Thoracic aorta (tissue), 2 donors: ENCODE data around the gene TMEM134. TPM values are rescaled to one million over a fixed set of nuclear protein-coding genes. Genes with fewer than 3 reads are reported as not detected.

Experiments
- ATAC-seq: fragments of 150-250 bp; one replicate; pipeline ENCODE4 v1.8.0; 2017; ENCODE audit warnings: low read depth; ENCODE audit not compliant: insufficient number of reproducible peaks, low FRiP score
- DNase-seq: peaks from one replicate; pipeline ENCODE4 v3.0.0-alpha.2; 2020; ENCODE audit warnings: low spot score
- H3K27ac ChIP-seq, 2 donors: fragments of 200-600 bp; sonication (generic); 1 replicate in 1 of 2; 2 replicates in 1 of 2; pipeline ENCODE4 v1.5.1; 2016; ENCODE audit warnings: mild to moderate bottlenecking in 2 of 2, moderate library complexity in 2 of 2
- H3K27me3 ChIP-seq: fragments of 200-600 bp; sonication (generic); replicated peaks from 2 replicates; pipeline ENCODE4 v1.6.0; 2016; ENCODE audit warnings: mild to moderate bottlenecking; ENCODE audit not compliant: insufficient read depth
- H3K36me3 ChIP-seq: fragments of 200-600 bp; sonication (generic); one replicate; pipeline ENCODE4 v1.5.1; 2016
- H3K4me1 ChIP-seq, 2 donors: fragments of 200-600 bp; sonication (generic); 1 replicate in 1 of 2; 2 replicates in 1 of 2; pipeline versions ENCODE4 v1.5.1 to v1.6.0; 2016; ENCODE audit warnings: low read depth in 2 of 2, mild to moderate bottlenecking in 1 of 2; ENCODE audit not compliant: control insufficient read depth in 1 of 2
- H3K4me3 ChIP-seq: fragments of 200-600 bp; sonication (generic); 2 replicates; pipeline ENCODE4 v1.5.1; 2016; ENCODE audit warnings: mild to moderate bottlenecking
- H3K9me3 ChIP-seq: fragments of 200-600 bp; sonication (generic); 2 replicates; pipeline ENCODE4 v1.5.1; 2016
- CTCF ChIP-seq: fragments of 200-600 bp; sonication (generic); IDR thresholded peaks from one replicate; pipeline ENCODE4 v1.5.1; 2019; ENCODE audit warnings: antibody characterized with exemption
- total RNA-seq, 2 donors: library from RNA; depleted of rRNA; stranded (reverse); fragments of >200 nt; gene quantifications; one replicate each; pipeline versions ENCODE4 v1.1.0 to v1.2.3, GENCODE V29; 2016

Gene TMEM134
- total RNA-seq, 2 donors from 2014 or later = 66.7 to 67.7 TPM

DNA sequence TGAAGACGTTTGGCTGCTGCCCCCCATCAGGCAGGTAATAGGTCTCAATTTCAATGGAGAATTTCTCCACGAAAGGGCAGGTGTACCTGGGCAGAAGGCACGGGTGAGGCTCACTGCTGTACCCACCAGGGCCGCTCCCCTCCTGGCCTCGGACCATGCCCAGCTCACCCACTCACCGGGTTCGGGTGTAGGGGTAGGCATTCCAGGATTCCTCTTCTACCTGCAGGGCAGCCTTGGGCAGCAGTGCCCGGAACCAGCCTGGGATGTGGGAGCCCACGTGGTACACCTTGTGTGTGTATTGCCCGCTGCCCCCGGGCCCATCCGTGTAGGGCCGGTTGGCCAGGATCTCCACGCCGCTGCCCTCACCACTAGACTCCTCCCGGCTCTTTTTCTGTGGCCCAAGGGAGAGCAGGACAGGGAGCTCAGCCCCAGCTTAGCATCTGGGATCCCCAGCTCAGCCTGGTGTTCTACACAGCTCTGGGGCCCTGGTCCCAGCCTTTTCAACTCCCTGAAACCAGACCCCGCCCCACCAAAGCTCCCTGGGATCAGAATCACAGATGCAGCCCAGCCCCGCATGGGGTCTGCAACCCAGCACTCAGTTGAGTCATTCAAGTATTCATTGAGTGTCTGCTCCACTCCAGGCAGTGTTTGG, 33.4 kb upstream of the TMEM134 start:
- no peaks in the 10 kb centered on the region for H3K27me3 ChIP-seq
- no peaks in the 10 kb centered on the region for H3K9me3 ChIP-seq
- peaks cover 21 to 42% of the 10 kb centered on the region in 2 donors for H3K4me1 ChIP-seq
- ATAC-seq (no peak), DNase-seq (no peak)
- H3K27ac ChIP-seq = no peak overlapping the region
- no peak overlapping the region for H3K4me3 ChIP-seq
- TF ChIP-seq CTCF = no peak
- peaks cover under 1% of the 10 kb centered on the region for H3K36me3 ChIP-seq

GRCh38 chr11:67501854-67502253, 32.8 kb upstream of the TMEM134 start:
- peaks cover 6% of the 10 kb centered on the region for H3K36me3 ChIP-seq
- no peak overlapping the region for H3K4me3 ChIP-seq
- TF ChIP-seq CTCF = no peak
- ATAC-seq (no peak), DNase-seq (no peak)
- no peaks in the 10 kb centered on the region for H3K27me3 ChIP-seq
- H3K4me1 ChIP-seq = peaks cover 15 to 36% of the 10 kb centered on the region in 2 donors
- H3K27ac ChIP-seq = no peak overlapping the region
- no peaks in the 10 kb centered on the region for H3K9me3 ChIP-seq

- no peak for TF ChIP-seq CTCF
- no peak for ATAC-seq
- Histone ChIP-seq H3K36me3 (peaks cover 7% of the 10 kb centered on the region), H3K27ac (no peak overlapping the region), H3K4me3 (no peak overlapping the region), H3K27me3 (no peaks in the 10 kb centered on the region), H3K9me3 (no peaks in the 10 kb centered on the region), H3K4me1 (peaks cover 9 to 29% of the 10 kb centered on the region in 2 donors)
- no peak for DNase-seq
These were observed 32.0 kb upstream of the TMEM134 start for GRCh38 chr11:67500831-67501715.

DNA sequence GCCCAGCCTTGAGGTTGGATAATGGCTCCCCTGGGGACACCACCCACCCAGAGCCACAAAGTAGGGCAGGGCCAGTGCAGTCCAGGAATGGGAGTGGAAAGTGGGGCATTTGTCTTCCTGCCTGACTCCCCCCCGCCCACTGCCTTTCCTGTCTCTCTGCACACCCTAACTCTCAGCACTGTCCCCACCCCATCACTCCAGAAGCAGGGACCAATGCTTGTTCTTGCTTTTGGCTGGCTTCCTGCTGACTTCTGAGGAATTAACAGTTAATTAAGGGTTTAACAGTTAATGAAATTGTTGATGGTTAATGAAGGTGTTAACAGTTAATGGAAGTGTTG, 31.4 kb upstream of the TMEM134 start:
- no peak for DNase-seq
- ATAC-seq = no peak
- Histone ChIP-seq H3K4me1 (peaks cover 7 to 22% of the 10 kb centered on the region in 2 donors), H3K4me3 (no peak overlapping the region), H3K27ac (no peak overlapping the region), H3K27me3 (no peaks in the 10 kb centered on the region), H3K9me3 (no peaks in the 10 kb centered on the region), H3K36me3 (peaks cover 13% of the 10 kb centered on the region)
- no peak for TF ChIP-seq CTCF

DNA sequence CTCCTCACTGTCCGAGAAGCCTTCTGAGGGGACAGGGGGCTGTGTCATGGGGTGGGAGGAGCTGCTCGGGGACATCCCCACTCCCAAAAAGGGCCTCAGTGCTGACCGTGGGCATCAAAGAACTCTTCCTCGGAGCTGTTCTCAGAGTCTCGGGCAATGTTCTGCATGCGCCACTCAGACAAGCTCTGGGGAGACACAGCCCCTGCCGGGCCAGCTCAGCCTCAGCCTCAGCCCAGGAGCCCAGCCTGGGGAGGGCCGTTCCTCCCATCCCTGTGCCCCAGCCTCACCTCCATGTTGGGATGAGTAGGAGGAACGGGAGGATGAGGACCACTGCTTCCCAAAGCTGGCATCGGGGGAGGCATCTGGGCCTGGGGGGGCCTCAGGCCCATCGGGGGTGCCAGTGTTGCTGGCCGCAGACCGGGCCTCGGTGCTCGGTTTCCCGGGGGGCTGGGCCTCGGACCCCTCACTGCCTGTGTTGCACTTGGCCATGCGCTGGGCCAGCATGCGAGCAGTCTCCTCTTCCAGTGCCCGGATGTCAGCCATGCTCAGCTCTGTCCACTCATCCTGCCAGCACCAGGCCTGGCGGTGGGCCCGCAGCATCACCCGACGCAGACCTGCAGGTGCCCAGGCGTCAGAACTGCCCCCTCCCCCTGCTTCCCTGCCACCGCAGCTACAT, 30.9 kb upstream of the TMEM134 start:
- no peak overlapping the region for H3K4me3 ChIP-seq
- H3K27ac ChIP-seq = no peak overlapping the region
- H3K4me1 ChIP-seq = peaks cover 5 to 17% of the 10 kb centered on the region in 2 donors
- TF ChIP-seq CTCF = no peak
- H3K9me3 ChIP-seq = no peaks in the 10 kb centered on the region
- peaks cover 15% of the 10 kb centered on the region for H3K36me3 ChIP-seq
- DNase-seq (no peak), ATAC-seq (no peak)
- no peaks in the 10 kb centered on the region for H3K27me3 ChIP-seq
